Inflammatory macrophage (primary cell): ENCODE data around the gene RSPH1.
A peak's percentile ranks its signal among the peaks of the same experiment; 100 is the strongest.
"Not testable (repeated sequence)": the region's sequence is repeated elsewhere in the genome, so short reads cannot be mapped to it uniquely, and the experiment has no call there.

Source experiments
- DNase-seq, 2 donors: peaks; one replicate each; pipeline ENCODE4 v3.0.0-alpha.2; 2020 to 2022

The RSPH1 gene

DNA sequence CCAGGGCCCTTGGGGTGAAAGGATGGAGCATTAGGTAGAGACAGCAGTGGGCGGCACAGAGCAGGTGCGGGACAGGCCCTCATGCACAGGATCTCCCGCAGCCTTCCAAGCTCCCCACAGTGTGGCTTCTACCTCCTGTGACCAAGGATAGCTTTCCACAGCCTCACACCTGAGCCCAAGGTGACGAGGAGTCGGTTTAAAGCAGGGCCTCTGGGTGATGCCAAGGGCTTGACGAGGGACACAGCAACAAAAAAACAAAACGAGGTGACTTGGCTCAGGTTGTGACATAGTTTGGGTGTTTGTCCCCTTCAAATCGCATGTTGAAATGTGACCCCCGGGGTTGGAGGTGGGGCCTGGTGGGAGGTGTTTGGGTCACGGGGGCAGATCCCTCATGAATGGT lies 15.3 kb downstream of the RSPH1 start:
- no peak for DNase-seq

DNA sequence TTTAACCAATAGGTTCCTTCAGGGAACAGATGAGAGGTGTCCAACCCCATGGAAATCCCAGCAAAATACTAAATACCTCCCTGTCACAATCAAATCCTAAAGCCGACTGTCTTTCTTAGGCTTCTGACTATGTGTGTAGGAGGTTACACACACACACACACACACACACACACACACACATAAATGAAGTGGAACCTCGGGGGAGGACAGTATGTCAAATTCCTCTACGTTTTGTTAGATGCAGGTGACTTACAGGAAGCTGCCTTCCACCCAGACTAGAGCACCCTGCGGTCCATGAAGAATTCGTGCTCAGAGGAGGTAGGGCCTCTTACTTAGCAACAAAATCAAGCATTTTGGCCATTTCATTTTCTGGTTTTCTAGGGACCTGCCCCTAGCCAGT lies 16.4 kb downstream of the RSPH1 start:
- DNase-seq, result no peak

DNA sequence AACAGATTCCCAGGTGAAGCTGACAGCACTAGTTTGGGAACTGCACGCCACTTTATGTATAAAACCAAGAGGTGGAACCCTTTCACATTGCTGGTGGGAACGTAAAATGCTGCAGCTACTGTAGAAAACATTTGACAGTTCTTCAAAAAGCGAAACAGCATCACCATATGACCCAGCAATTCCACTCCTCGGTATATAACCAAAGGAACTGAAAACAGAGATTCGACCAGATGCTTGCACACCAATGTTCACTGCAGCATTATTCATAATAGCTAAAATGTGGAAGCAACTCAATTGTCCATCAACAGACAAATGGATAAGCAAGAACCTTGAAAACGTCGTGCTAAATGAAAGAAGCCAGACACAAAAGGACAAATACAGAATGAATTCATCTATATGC lies 17.5 kb downstream of the RSPH1 start:
- DNase-seq, result no peak

DNA sequence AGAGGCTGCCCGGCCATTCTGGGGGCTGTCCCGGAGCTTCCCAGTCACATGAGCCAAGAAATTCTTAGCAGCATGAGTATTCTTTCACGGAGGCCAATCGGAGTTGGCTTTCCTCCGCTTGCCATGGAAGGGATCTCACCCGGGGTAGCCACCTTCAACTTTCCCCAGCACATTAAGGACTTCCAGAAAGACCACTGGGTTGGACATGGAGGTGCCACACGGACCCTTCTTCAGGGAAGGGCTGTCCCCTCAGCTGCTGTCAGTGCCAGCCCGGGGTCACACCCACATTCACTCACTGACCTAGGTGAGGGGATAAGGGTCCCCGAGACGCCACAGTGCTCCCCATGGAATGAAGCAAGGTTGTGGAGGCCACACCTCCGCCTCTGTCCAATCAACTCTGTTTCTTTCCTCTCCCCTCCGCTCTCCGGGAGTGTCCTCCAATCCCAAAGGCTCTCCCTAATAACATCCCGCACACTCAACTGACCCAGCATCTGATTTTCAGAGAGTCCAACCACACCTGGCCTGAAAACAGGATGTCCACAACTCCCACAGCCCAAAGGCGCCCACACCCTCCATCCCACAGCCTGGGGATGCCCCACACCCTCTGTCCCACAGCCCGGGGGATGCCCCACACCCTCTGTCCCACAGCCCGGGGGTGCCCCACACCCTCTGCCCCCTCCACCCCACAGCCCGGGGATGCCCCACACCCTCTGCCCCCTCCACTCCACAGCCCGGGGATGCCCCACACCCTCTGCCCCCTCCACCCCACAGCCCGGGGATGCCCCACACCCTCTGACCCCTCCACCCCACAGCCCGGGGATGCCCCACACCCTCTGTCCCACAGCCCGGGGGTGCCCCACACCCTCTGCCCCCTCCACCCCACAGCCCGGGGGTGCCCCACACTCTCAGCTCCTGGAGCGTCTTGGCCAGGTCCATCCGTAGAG lies 19.4 kb downstream of the RSPH1 start:
- DNase-seq, result no peak

DNA sequence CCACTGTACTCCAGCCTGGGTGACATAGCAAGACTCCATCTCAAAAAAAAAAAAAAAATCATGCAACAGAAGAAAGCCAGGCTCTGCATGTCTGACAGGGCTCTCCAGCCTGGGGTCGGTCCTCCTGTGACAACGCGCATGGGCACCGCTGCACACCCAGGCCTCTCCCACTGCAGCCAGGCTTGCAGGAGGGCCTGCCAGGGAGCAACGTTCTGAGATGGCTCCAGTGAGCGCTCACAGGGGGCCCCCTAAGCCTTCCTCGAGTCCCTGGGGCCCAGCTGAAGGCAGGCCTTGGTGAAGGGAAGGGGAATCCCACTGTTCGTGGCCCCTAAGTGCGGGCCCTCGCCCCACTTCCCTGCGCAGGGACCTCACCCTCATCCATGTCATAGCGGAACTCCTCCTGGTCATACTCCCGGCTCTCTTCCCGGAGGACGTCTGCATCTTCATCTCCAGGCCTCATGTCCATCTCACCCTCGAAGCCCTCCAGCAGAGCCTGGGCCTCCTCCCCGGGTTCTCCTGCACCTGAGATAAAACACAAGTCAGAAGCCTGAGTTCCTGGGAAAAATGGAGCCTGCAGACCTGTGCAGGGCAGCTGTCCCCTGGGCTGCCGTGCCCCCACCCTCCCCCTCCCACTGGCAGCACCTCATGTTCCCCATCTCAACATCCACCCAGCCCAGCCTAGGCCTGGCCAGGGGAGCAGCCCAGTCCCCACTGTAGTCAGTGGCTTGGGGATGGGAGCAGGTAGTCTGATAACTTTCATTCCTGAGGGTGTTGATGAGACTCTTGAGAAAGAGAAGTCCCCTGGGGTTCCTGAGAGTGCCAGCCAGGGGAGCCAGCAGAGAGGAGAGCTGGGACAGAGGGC lies 20.3 kb downstream of the RSPH1 start:
- DNase-seq, result no peak

DNA sequence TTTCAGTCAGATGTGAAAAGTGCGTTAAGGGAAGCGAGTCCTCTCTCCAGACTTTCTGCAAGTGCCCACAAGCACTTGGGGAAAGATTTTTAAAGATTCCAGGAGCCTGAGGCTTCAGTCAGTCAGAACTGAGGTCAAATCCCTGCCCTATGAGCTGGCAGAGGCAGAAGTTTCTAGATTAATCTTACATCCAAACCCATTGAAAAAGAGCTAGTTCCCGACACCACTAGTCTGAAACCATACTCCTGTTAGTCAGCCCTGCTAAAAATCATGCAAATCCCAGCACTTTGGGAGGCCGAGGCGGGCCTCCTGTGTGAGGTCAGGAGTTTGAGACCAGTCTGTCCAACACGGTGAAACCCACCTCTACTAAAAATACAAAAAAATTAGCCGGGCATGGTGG lies 21.0 kb downstream of the RSPH1 start:
- DNase-seq, result no peak

DNA sequence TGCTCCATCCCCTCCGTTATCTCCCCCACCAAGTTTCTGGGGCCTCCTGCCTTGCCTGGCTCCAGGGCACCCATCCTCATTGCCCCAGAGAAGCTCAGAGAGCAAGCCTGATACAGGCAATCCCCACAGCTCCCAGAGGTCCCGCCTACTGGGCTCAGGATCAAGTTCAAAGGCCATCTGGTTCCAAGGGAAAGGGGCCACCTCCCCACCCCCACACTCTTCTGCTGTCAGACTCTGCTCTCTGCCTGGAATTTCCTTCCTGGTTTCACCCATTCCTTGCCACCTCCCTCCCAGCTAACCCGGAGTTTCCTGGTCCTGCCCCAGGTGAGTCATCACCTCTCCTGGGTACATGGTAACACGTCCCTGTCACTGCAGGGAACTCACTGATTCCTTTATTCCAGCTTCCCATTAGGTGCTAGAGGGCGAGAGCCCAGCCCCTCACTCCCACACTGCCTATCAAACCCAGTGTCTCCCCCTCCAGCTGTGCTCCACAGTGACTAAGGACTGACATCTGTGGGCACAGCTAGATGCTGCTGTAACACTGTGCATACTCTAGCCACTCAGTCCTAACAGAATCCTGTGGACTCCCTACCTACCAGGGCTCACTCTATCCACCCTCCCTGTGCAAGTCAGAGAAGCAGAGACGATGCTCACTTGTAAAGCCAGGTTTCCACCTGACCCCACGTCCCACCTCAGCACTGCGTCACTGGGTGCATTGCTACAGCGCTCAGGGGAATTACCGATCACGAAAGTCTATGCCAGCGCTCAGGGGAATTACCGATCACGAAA lies 21.8 kb downstream of the RSPH1 start:
- DNase-seq, result no peak

DNA sequence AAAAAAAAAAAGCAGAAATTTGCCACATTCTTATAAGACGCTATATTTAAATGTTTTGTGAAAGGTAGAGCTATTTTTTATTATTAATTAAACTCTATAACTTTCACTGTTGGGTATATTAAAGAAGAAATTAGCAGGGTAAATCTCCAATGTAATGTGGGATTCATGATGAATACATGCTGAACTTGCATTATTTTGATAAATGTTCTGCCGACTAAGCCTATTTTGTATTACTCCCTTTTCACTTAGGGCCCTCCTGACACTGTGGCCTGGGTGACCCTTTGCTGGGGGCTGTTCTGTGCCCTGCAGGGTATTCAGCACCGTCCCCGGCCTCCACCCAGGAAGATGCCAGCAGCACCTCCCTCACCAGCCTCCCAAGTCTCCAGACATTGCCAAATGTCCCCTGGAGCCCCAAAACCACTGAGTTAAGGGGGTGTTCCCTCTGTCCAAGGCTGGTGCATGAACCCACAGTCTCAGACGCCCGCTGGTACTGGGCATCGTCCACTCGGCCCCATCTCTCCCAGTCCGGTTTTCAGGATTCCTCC lies 22.5 kb downstream of the RSPH1 start:
- DNase-seq, result no peak

DNA sequence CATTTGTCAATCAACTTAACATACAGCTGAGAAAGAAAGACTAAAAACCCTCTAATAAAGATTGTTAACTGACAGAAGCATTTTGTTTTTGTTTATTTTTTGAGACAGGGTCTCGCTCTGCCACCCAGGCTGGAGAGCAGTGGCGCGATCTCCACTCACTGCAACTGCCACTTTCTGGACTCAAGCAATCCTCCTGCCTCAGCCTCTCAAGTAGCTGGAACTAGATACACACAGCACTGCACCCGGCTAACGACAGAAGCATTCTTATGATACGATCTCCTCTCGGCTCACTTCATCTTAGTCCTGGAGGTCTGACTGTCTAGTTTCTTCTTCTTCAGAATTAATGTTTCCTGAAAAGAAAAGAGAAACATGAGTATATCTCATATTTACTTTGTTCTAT lies 23.5 kb downstream of the RSPH1 start:
- no peak for DNase-seq

DNA sequence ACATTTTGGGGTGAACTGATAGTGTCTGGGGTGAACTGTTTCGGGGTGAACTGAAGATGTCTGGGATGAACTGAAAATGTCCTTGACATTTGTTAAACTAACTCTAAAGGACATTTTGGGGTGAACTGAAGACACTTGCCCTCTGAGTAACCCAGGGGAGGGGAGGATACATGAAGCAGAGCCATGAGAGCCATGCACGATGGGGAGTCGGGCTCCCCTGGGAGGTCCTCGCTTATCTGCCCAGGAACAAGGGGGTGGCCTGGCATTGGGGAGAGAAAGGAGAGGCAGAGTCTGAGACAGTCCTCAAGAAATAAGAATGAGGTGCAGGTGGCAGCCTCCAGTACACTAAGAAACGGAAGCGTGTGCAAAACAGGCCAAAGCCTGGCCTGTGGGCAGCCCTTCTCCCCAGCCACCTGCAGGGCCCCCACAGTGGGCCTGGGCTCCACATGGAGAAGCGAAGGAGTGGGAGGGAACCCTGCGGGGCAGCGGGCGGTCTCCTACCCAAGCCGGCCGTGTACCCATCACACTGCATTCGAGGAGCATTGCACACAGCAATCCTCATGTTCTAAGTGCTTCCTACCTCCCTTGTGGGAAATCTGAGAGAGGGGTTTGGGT lies 24.2 kb downstream of the RSPH1 start:
- DNase-seq, result no peak

DNA sequence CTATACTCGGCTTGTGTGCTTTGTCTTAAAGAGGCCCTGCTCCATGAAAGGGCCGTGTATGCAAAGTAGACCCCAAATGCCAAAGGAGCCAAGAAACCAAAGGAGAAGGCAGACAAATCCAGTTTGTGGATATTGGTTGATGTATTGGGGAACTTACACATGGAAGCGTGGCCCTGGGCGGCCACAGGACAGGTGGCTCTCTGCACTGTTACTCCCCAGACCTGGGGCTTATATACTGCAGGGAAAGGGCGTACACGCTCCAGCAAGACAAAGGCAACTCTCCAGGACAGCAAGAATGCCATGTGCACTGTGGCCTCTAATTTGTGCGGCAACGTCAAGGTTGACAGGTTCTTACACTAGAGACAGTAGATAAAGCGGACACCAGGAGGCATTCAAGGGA lies 24.8 kb downstream of the RSPH1 start:
- DNase-seq, result no peak

DNA sequence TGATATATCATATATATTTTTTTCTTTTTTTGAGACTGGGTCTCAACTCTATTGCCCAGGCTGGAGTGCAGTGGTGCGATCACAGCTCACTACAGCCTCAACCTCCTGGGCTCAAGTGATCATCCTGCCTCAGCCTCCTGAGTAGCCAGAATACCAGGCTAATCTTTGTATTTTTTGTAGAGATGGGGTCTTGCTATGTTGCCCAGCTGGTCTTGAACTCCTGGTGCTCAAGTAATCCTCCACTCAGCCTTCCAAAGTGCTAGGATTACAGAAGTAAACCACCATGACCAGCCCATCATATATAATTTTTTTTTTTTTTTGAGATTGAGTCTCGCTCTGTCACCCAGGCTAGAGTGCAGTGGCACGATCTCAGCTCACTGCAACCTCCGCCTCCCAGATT lies 26.3 kb downstream of the RSPH1 start:
- DNase-seq, result not testable (repeated sequence)

DNA sequence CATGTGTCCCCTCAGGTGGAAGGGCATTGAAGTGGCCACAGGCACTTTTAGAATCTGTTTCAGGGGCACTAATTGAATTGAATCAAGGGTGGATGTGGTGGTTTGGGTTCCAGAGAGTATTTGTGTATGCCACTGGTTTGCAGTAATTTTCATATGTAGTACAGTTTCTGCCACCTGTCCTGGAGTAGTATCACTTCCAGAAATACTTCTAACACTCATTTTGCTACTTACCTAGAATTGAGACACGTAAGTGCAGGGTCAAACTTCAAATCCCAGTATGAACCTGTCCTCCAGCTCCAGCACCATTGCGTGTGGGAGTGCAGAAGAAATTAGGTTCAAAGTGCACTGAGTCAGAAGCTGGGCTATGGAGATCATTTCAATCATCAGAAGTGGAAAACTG lies 26.8 kb downstream of the RSPH1 start:
- DNase-seq, result no peak

DNA sequence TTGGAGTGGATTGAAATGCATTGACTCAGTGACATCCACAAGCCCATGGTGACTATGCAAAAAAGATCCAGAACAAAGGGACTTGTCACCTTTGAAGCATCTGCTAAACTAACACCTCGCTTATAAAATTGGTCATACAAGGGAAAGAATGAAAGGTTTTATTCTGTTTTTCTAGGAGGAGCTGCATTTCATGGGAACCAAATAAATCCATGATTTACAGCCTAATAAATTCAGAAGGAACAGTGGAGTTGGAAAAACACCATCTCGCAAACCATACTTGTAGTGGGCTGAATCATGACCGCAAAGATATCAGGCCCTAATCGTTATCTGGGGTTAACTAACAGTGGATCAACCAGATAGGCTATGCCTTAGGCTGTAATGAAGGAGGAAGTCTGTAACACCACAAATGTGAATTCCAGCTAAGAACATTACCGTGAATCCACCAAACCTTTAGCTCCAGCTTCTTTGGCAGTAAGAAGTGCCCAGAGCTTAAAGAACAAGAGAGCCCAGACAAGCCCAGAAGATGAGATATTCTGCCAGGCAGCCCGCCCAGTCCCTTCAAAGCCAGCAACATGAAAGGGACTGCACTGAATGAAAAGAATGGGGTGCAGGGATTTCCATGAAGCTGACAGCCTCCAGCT lies 27.4 kb downstream of the RSPH1 start:
- no peak for DNase-seq

DNA sequence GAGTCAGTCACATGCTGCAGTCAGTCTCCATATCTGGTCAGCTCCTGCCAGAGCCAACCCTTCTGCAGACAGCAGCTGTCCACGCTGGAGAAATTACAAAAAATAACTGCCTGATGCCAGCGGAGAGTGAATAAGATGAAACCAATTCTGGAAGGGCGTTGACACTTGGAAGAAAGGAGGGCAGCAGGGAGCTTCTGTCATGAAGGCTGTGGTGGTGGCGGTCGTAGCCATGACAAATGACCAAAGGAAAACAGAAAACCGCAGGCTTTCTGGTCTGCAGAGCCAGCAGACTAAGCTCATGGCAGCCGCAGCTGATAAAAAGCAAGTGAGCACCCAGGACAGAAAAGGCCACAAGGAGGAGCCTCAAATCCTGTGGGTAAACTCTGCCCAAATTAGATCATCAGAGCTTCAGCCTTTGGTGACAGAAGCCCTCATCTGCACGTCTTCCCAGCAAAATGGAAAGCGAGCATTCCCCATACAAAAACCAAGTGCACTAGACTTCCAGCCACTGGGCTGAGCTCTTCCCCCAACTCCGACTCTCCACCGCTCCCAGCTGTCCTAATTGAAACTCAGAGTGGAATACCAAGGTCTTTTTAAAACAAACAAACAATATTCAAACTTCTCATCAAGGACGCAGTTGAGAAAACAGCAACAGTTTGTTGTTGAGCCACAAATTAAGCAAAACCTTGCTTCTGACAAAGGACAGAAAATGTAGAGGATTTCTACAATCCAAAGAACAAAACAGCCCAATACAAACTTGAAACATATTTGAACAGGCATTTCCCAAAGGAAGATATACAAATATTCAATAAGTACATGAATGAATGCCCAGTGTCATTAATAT lies 28.7 kb downstream of the RSPH1 start:
- peak; percentile 62 to 72 for DNase-seq

DNA sequence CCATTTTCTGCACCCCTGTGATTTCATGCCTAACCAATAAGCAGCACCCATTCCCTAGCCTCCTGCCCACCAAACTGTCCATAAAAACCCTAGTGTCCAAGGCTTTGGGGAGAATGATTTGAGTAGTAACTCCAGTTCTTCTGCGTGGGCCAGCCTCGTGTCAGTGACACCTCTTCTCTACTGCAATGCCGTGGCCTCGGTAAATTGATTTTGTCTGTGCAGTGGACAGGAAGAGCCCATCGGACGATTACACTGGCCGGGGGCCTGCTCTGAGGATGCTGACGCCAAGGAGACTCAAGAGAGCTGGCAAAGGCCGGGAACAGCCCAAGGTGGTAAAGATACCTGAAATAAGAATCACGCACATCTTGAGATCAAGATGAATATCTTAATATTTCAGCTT lies 29.3 kb downstream of the RSPH1 start:
- DNase-seq, result no peak

DNA sequence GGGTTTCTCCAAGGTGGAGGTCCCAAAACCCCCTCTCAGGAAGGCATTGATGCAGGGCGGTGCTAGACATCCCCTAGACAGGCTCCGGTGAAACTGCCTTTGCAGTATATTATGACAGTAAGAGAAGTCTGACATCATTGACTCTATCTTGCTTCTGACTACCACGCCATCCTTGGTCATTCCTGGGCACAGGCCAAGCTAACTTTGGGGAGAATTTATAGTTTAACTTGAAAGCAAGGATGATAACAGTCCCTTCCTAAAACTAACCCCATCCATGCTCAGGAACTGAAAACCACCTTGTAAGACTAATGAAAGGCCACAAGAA lies 30.3 kb downstream of the RSPH1 start:
- DNase-seq, result peak in 1 of 2 donors; percentile 6

DNA sequence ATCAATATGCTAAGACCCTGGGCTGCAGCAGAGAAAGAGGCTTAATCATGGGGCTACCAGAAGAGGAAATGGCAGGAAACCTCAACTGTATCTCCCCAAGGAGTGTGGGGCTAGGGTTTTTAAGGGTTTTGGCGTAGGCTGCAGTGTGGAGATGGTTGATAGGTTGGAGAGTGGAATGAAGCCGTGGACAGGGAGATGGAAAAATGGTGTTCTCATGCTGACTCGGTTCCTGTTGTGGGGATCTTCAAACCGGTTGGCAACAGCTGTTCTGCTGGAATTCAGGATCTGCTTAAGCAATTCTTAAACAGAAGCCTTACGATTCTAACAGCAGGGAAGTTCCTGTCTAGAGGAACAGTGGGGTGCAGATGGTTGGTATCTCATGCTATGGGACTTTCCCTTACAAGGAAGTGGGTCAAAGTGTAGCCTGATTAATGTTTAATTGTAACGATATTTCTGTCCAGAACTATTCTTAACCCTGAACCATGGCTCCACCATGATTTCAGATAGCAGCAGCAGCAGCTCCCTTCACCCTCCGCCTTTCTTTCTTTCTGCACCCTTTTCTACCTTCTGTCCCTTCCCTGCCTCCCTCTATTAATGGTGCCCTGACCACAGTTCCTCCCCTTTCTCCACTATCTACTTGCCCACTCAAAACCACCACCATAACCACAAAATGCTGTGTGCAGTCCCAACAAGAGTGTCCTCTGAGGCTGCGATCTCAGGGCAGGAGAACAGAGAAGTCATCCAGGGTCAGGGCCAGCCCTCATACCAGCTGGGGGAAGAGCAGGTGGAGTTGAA lies 30.8 kb downstream of the RSPH1 start:
- peak; percentile 58 to 77 for DNase-seq

DNA sequence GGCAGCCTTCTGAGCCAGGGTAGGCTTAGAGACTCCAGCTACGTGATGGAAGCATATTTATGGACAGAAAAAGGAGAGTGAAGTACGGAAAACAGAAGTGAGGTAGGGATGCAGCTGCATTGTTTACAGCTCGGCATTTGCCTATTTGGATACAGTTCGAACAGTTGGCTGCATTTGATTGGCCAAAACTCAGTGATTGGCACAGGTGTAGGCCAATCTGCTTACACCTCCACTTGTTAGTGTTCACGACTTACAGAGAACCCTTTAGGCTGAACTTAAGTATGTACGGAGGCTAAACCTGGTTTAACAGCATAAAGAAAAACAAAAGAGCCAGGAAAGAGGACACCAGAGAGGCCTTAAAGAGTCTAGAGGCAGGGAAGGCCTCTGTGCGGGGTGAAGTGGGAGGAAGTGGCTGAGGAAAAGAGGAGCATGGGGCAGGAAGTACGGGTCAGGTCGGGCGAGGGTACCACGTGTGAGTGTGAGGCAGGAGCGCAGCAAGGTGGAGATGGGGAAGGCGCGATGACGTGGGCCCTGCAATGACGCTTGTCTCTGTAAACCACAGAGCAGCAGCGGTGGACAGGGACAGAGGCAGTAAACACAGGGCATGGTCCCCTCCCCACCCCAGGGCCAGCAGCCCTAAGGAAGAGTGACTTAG lies 32.0 kb downstream of the RSPH1 start:
- DNase-seq, result peak; percentile 66 to 78
